Suprapubic skin (tissue), 4 donors: Measurements from ENCODE around the gene PRKAG2. TPM values are rescaled to one million over a fixed set of nuclear protein-coding genes. Genes with fewer than 3 reads are reported as not detected.
"Not testable (repeated sequence)": the region's sequence is repeated elsewhere in the genome, so short reads cannot be mapped to it uniquely, and the experiment has no call there.

Source experiments
- DNase-seq, 2 donors: peaks; one replicate each; pipeline ENCODE4 v3.0.0-alpha.2; 2019; ENCODE audit warnings: low spot score in 2 of 2
- H3K27ac ChIP-seq: fragments of 200-600 bp; sonication (generic); one replicate; pipeline ENCODE4 v1.5.1; 2019
- H3K27me3 ChIP-seq: fragments of 200-600 bp; sonication (generic); one replicate; pipeline ENCODE4 v1.5.1; 2019
- H3K36me3 ChIP-seq: fragments of 200-600 bp; sonication (generic); one replicate; pipeline ENCODE4 v1.5.1; 2019
- H3K4me1 ChIP-seq: fragments of 200-600 bp; sonication (generic); one replicate; pipeline ENCODE4 v1.5.1; 2019
- H3K4me3 ChIP-seq: fragments of 200-600 bp; sonication (generic); one replicate; pipeline ENCODE4 v1.5.1; 2019; ENCODE audit warnings: mild to moderate bottlenecking
- H3K9me3 ChIP-seq: fragments of 200-600 bp; sonication (generic); one replicate; pipeline ENCODE4 v1.5.1; 2019
- CTCF ChIP-seq, 2 donors: fragments of 200-600 bp in 1 of 2; fragments of 450-650 bp in 1 of 2; sonication (generic) in 1 of 2; IDR thresholded peaks; one replicate each; pipeline ENCODE4 v1.5.1; 2016 to 2019; ENCODE audit warnings: antibody characterized with exemption in 2 of 2, mild to moderate bottlenecking in 1 of 2, moderate library complexity in 1 of 2
- EP300 ChIP-seq: sonication (generic); formaldehyde crosslinking; IDR thresholded peaks from one replicate; pipeline ENCODE4 v1.6.1; 2017; ENCODE audit warnings: antibody characterized with exemption
- POLR2A ChIP-seq, 2 donors: fragments of 450-650 bp; IDR thresholded peaks; one replicate each; pipeline ENCODE4 v1.6.1; 2017; ENCODE audit warnings: antibody characterized with exemption in 2 of 2, mild to moderate bottlenecking in 2 of 2, moderate library complexity in 2 of 2
- POLR2AphosphoS5 ChIP-seq, 3 donors: sonication (generic); formaldehyde crosslinking; IDR thresholded peaks; one replicate each; pipeline ENCODE4 v1.6.1; 2017; ENCODE audit warnings: antibody characterized with exemption in 3 of 3
- WGBS: methylation state at CpG from one replicate; pipeline ENCODE4 v1.1.5; 2018; 5-methylcytosine and 5-hydroxymethylcytosine counted together
- total RNA-seq, 4 donors: library from RNA; depleted of rRNA; stranded (reverse); fragments of >200 nt; gene quantifications; one replicate each; pipeline ENCODE4 v1.1.0, GENCODE V29; 2016

PRKAG2 gene
- total RNA-seq, 4 donors from 2014 or later: 16.5 to 40.0 (median 17.3) TPM

DNA sequence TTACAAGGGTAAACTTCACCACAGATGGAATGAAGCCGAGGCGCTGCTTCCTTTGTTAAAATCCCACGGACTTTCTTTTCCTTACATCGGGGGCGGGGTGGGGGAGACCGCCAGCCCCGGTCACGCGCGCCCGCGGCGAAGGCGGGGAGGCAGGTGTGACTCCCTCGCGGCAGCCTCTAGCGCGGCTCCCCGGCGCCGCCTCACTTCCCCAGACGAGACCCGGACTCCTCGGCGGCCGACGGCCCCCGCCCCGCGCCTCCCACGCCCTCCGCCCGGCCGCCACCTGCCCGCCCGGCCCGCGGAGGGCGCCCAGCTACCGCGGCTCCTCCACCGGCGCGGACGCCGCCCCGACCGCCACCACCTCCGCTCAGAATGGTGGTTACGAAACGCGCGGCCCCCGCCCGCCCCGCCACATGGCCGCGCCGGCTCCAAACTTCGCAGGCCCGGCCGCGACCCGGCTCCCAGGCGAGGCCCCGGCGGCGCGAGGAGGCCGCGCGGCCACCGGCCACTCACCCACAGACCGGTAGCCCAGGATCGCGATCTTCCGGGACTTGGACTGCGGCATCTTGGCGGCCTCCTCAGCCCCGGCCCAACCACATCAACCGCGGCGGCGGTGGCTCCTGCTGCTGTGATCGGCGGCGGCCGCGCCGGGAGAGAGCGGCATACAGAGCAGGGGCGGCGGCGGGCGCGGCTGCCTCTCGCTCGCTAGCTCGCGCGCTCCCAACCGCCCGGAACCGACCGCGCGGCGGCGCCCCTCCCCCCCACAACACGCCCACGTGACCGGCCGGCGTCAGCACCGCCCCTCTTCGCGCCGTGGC is 357.8 kb downstream of the PRKAG2 start:
- H3K9me3 ChIP-seq, H3K36me3 ChIP-seq, H3K27me3 ChIP-seq: not testable (repeated sequence)
- H3K4me1 ChIP-seq: peaks cover 27% of the 10 kb centered on the region
- WGBS: 6% methylated on average over 2 of the region's 118 CpGs
- peak in 1 of 2 donors; percentile 43 for TF ChIP-seq POLR2A (IDR thresholded peaks at IDR 0.05)
- H3K4me3 ChIP-seq: peak overlapping the region; percentile 71
- peak overlapping the region; percentile 98 for H3K27ac ChIP-seq
- DNase-seq: peak in 1 of 2 donors; percentile 80

DNA sequence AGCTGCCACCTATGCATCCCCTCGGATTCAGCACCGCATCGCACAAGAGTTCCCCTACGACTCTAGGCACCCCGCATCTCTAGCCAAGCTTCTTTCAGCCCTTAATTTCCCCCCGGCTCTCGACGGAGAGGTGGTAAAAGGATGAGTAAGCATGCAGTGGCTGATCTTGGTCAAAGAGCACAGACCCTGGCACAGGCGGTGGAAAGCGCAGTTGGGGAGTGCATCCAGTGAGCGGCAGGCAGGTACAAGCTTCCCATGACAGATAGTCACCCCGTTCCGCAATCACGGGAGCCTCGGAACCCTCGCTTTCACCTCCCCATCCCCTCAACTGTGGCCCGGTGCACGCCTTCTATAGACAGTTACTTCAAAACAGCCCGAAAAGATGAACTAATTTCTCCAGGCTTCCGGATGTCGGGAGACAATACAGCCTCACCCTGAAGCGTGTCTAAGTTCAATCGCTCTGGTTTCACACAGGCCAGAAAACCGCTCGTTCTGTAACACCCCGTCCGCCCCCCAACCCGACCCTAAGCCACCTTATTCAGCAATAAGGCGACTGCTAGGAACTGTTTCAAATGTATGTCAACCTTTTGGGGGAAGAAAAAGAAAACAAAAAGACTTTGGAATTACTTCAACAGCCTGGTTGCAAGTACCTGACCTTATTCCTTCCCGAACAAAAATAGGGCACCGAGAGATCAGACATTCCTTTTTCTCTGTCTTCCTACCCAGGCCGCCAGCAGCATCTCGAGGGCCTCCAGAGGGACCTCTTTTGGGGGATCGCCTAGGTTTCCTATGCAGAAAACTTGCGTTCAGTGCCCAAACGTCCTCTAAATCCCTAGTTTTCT is 358.6 kb downstream of the PRKAG2 start:
- no peak for TF ChIP-seq POLR2A (IDR thresholded peaks at IDR 0.05)
- TF ChIP-seq CTCF (IDR thresholded peaks at IDR 0.05): no peak
- Histone ChIP-seq H3K4me1 (peaks cover 27% of the 10 kb centered on the region), H3K4me3 (peak overlapping the region; percentile 71), H3K9me3 (no peaks in the 10 kb centered on the region), H3K27me3 (no peaks in the 10 kb centered on the region), H3K27ac (peak overlapping the region; percentile 98), H3K36me3 (no peaks in the 10 kb centered on the region)
- DNase-seq: peak in 1 of 2 donors; percentile 77
- WGBS: 1% methylated on average over 29 of the region's 36 CpGs

- TF ChIP-seq POLR2A (IDR thresholded peaks at IDR 0.05): no peak
- TF ChIP-seq EP300: no peak
- TF ChIP-seq CTCF (IDR thresholded peaks at IDR 0.05): no peak
- no peak for TF ChIP-seq POLR2AphosphoS5 (IDR thresholded peaks at IDR 0.05)
- WGBS: 52% methylated on average over 7 of the region's 7 CpGs
These were observed 359.3 kb downstream of the PRKAG2 start for GRCh38 chr7:151517601-151518104.

GRCh38 chr7:151515276-151515565 is 361.7 kb downstream of the PRKAG2 start:
- H3K36me3 ChIP-seq: no peaks in the 10 kb centered on the region
- no peaks in the 10 kb centered on the region for H3K27me3 ChIP-seq
- DNase-seq: no peak
- no peak overlapping the region for H3K4me3 ChIP-seq
- peaks cover 33% of the 10 kb centered on the region for H3K4me1 ChIP-seq
- TF ChIP-seq EP300: no peak
- TF ChIP-seq POLR2A (IDR thresholded peaks at IDR 0.05): no peak
- no peak for TF ChIP-seq POLR2AphosphoS5 (IDR thresholded peaks at IDR 0.05)
- TF ChIP-seq CTCF (IDR thresholded peaks at IDR 0.05): no peak
- H3K9me3 ChIP-seq: no peaks in the 10 kb centered on the region
- no peak overlapping the region for H3K27ac ChIP-seq

More at GRCh38 chr7:151517601-151518104, 359.3 kb downstream of the PRKAG2 start:
- no peak for DNase-seq
- Histone ChIP-seq H3K9me3 (no peaks in the 10 kb centered on the region), H3K36me3 (no peaks in the 10 kb centered on the region), H3K4me3 (peak overlapping the region; percentile 71), H3K4me1 (peaks cover 30% of the 10 kb centered on the region), H3K27ac (no peak overlapping the region), H3K27me3 (no peaks in the 10 kb centered on the region)

- 89% methylated on average over 6 of the region's 6 CpGs for WGBS
- no peaks in the 10 kb centered on the region for H3K27me3 ChIP-seq
- no peak for TF ChIP-seq EP300
- no peak overlapping the region for H3K27ac ChIP-seq
- no peak overlapping the region for H3K4me3 ChIP-seq
- H3K36me3 ChIP-seq: no peaks in the 10 kb centered on the region
- DNase-seq: no peak
- peaks cover 37% of the 10 kb centered on the region for H3K4me1 ChIP-seq
- H3K9me3 ChIP-seq: no peaks in the 10 kb centered on the region
These were observed 362.2 kb downstream of the PRKAG2 start for GRCh38 chr7:151514461-151515275.
